Neuronal stem cell (in vitro differentiated cells): ENCODE measurements around the gene TSPAN4.

Source experiments
- DNase-seq: peaks from one replicate; pipeline ENCODE4 v3.0.0-alpha.2; 2013; ENCODE audit warnings: low spot score
- H2AFZ ChIP-seq: one replicate; pipeline ENCODE4 v1.6.1; 2013; ENCODE audit warnings: mild to moderate bottlenecking, low read length, inconsistent platforms
- H2AK5ac ChIP-seq: 2 replicates; pipeline ENCODE4 v1.6.1; 2013; ENCODE audit warnings: low read depth, mild to moderate bottlenecking, inconsistent platforms, low read length, moderate library complexity, mixed read lengths
- H2BK120ac ChIP-seq: 2 replicates; pipeline ENCODE4 v1.6.1; 2013; ENCODE audit warnings: low read depth, mild to moderate bottlenecking, inconsistent platforms, low read length, moderate library complexity, mixed read lengths
- H2BK12ac ChIP-seq: one replicate; pipeline ENCODE4 v1.6.1; 2013; ENCODE audit warnings: low read length, inconsistent platforms
- H2BK15ac ChIP-seq: 2 replicates; pipeline ENCODE4 v1.6.1; 2013; ENCODE audit warnings: mild to moderate bottlenecking, low read length, inconsistent platforms, mixed read lengths
- H2BK5ac ChIP-seq: one replicate; pipeline ENCODE4 v1.6.1; 2013; ENCODE audit warnings: inconsistent platforms, mild to moderate bottlenecking, low read length, moderate library complexity
- H3K14ac ChIP-seq: one replicate; pipeline ENCODE4 v1.6.1; 2013; ENCODE audit warnings: low read length, inconsistent platforms
- H3K18ac ChIP-seq: 2 replicates; pipeline ENCODE4 v1.6.1; 2013; ENCODE audit warnings: low read length, inconsistent platforms
- H3K23ac ChIP-seq: 2 replicates; pipeline ENCODE4 v1.6.1; 2013; ENCODE audit warnings: low read depth, mild to moderate bottlenecking, mixed read lengths, low read length, inconsistent platforms; ENCODE audit not compliant: poor library complexity
- H3K27ac ChIP-seq: replicated peaks from 3 replicates; pipeline ENCODE4 v1.5.1; 2013; ENCODE audit warnings: low read length, inconsistent platforms
- H3K27me3 ChIP-seq, 3 experiments: 2 replicates each; pipeline ENCODE4 v1.6.1; 2013; ENCODE audit warnings: low read length in 3 of 3, mild to moderate bottlenecking in 2 of 3, inconsistent platforms in 1 of 3, low read depth in 1 of 3, mixed read lengths in 1 of 3, moderate library complexity in 1 of 3; ENCODE audit not compliant: control insufficient read depth in 3 of 3, insufficient read depth in 3 of 3
- H3K36me3 ChIP-seq, 2 donors: replicated peaks in 1 of 2; 2 replicates each; pipeline ENCODE4 v1.6.1; 2013; ENCODE audit warnings: low read length in 2 of 2; ENCODE audit not compliant: control insufficient read depth in 2 of 2, insufficient read depth in 2 of 2
- H3K4ac ChIP-seq: 2 replicates; pipeline ENCODE4 v1.6.1; 2013; ENCODE audit warnings: inconsistent platforms, mild to moderate bottlenecking, low read length, moderate library complexity
- H3K4me1 ChIP-seq, 2 donors: 1 replicate in 1 of 2; 2 replicates in 1 of 2; pipeline ENCODE4 v1.6.1; 2013; ENCODE audit warnings: low read length in 2 of 2, low read depth in 1 of 2; ENCODE audit not compliant: control insufficient read depth in 2 of 2, insufficient read depth in 1 of 2
- H3K4me2 ChIP-seq: one replicate; pipeline ENCODE4 v1.6.1; 2013; ENCODE audit warnings: mild to moderate bottlenecking, low read length, inconsistent platforms; ENCODE audit not compliant: insufficient read depth, poor library complexity, severe bottlenecking
- H3K4me3 ChIP-seq, 2 donors: 2 replicates each; pipeline ENCODE4 v1.5.1; 2013; ENCODE audit warnings: low read length in 2 of 2, mild to moderate bottlenecking in 2 of 2, inconsistent platforms in 1 of 2, moderate library complexity in 1 of 2
- H3K79me1 ChIP-seq: one replicate; pipeline ENCODE4 v1.6.1; 2013; ENCODE audit warnings: low read depth, mild to moderate bottlenecking, inconsistent platforms, low read length, moderate library complexity
- H3K9ac ChIP-seq: one replicate; pipeline ENCODE4 v1.6.1; 2013; ENCODE audit warnings: mild to moderate bottlenecking, low read depth, low read length, inconsistent platforms; ENCODE audit not compliant: poor library complexity
- H3K9me3 ChIP-seq, 2 donors: replicated peaks in 1 of 2; 2 replicates each; pipeline versions ENCODE3 to v1.6.1; 2013; ENCODE audit warnings: low read length in 2 of 2, mild to moderate bottlenecking in 2 of 2, inconsistent platforms in 1 of 2, low read depth in 1 of 2, mixed read lengths in 1 of 2, moderate library complexity in 1 of 2; ENCODE audit not compliant: control insufficient read depth in 2 of 2, insufficient read depth in 1 of 2
- H4K8ac ChIP-seq: one replicate; pipeline ENCODE4 v1.6.1; 2013; ENCODE audit warnings: low read depth, mild to moderate bottlenecking, inconsistent platforms, low read length, moderate library complexity
- H4K91ac ChIP-seq: one replicate; pipeline ENCODE4 v1.6.1; 2013; ENCODE audit warnings: low read length, low read depth, mild to moderate bottlenecking, inconsistent platforms; ENCODE audit not compliant: poor library complexity
- WGBS, 2 donors: extraction: QIAGEN DNeasy Blood & Tissue Kit; methylation state at CpG; one replicate each; pipeline ENCODE4 v1.1.7; 2013; ENCODE audit warnings: missing lambda C conversion rate in 2 of 2, mixed read lengths in 1 of 2; ENCODE audit not compliant: insufficient read length in 2 of 2, insufficient replicate concordance in 1 of 2; ENCODE audit errors: extremely low coverage in 2 of 2; 5-methylcytosine and 5-hydroxymethylcytosine counted together

Gene TSPAN4

DNA sequence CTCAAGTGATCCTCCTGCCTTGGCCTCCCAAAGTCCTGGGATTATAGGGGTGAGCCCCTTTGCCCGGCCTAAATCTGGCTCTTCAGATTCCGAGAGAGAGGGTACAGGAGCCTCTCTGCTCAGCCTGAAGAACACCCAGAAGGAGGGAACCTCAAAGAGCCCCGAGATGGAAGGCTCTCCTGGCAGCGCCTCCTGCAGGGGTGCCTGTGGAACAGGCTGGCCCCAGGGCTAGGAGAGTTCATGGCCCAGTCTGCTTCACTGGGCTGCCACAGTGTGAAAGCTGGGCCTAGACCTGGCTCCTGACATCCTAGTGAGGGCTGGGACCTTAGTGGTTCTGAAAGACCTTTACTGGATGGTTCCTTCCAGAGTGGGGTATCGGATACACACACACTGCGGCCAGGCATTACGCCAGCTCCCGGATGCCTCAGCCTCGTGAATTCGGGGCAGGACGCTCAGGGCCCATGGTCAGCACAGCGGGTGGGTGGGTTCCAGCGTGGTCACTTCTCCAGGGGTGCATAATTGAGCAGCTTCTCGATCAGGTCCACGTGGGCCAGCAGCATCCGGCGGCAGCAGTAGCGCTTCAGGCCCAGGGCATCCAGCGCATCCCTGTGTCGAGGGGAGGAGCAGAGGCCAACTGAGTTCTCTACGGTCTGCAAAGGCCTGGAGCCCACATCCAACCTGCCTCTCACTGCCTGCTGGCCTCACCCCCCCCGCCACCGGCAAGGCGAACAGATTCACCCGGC, 2.6 kb upstream of the TSPAN4 start:
- Histone ChIP-seq H3K27ac (no peak overlapping the region), H3K36me3 (peaks cover 48 to 58% of the 10 kb centered on the region in 2 donors), H3K4me2 (no peak overlapping the region), H3K4ac (no peak overlapping the region), H3K9me3 (no peaks in the 10 kb centered on the region), H2BK15ac (no peak overlapping the region), H2AK5ac (peak overlapping the region; percentile 68), H3K4me1 (peaks cover 16% of the 10 kb centered on the region in 2 donors), H3K27me3 (no peaks in the 10 kb centered on the region), H3K14ac (no peak overlapping the region), H2AFZ (no peak overlapping the region), H3K79me1 (peaks cover 33% of the 10 kb centered on the region), H3K18ac (no peak overlapping the region), H4K8ac (no peak overlapping the region), H3K23ac (peak overlapping the region; percentile 8), H4K91ac (no peak overlapping the region), H3K9ac (peak overlapping the region; percentile 70), H3K4me3 (peak overlapping the region in 1 of 2 donors; percentile 96), H2BK120ac (no peak overlapping the region), H2BK5ac (no peak overlapping the region), H2BK12ac (peak overlapping the region; percentile 58)
- no CpG with 5 or more reads among the region's 25 CpGs for WGBS, 2 donors
- no peak for DNase-seq

DNA sequence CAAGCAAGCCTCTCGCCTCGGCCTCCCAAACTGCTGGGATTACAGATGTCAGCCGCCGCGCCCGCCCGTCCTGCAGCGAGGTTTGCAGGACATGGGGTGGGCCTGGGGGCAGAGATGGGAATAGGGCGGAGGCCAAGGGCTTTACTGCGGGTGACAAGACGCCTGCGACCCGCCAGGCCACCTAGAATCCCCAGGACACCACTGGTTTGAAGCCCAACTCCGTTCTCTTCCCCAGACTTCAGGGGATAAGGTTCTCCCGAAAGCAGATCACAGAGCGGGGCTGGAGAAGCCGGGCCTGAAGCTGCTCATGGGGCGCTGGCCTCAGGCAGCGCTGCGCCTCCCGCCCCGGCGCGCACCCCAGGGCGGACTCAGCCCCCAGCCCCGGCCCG, 677 bp upstream of the TSPAN4 start:
- Histone ChIP-seq H3K27ac (peak overlapping the region; percentile 22), H3K23ac (peak overlapping the region; percentile 89), H3K4me2 (peak overlapping the region; percentile 83), H3K27me3 (no peaks in the 10 kb centered on the region), H4K91ac (no peak overlapping the region), H4K8ac (no peak overlapping the region), H3K14ac (peak overlapping the region; percentile 89), H3K4me1 (peaks cover 23 to 28% of the 10 kb centered on the region in 2 donors), H3K4ac (no peak overlapping the region), H2AK5ac (peak overlapping the region; percentile 84), H3K9me3 (no peaks in the 10 kb centered on the region), H3K36me3 (peaks cover 40 to 45% of the 10 kb centered on the region in 2 donors), H2BK15ac (peak overlapping the region; percentile 49), H3K18ac (peak overlapping the region; percentile 99), H2AFZ (peak overlapping the region; percentile 99), H3K9ac (peak overlapping the region; percentile 98), H2BK12ac (no peak overlapping the region), H2BK120ac (peak overlapping the region; percentile 81), H3K4me3 (peak overlapping the region; percentile 96), H3K79me1 (peaks cover 29% of the 10 kb centered on the region), H2BK5ac (peak overlapping the region; percentile 99)
- WGBS, 2 donors: no CpG with 5 or more reads among the region's 27 CpGs
- DNase-seq: no peak

- H3K9me3 ChIP-seq: no peaks in the 10 kb centered on the region
- H2AFZ ChIP-seq: peak overlapping the region; percentile 99
Observed at GRCh38 chr11:843086-843734, 558 bp downstream of the TSPAN4 start.

More at GRCh38 chr11:843086-843734, 558 bp downstream of the TSPAN4 start:
- H2BK120ac ChIP-seq: peak overlapping the region; percentile 91
- peaks cover 23% of the 10 kb centered on the region for H3K79me1 ChIP-seq
- peak overlapping the region; percentile 84 for H3K18ac ChIP-seq
- no peak overlapping the region for H3K14ac ChIP-seq
- no peak overlapping the region for H4K8ac ChIP-seq
- DNase-seq: no peak
- H4K91ac ChIP-seq: no peak overlapping the region
- no peak overlapping the region for H2BK12ac ChIP-seq
- H2BK15ac ChIP-seq: peak overlapping the region; percentile 98
- no peaks in the 10 kb centered on the region for H3K27me3 ChIP-seq
- peaks cover 23 to 28% of the 10 kb centered on the region in 2 donors for H3K4me1 ChIP-seq
- H3K23ac ChIP-seq: no peak overlapping the region
- peak overlapping the region; percentile 100 for H2AK5ac ChIP-seq
- H3K36me3 ChIP-seq: peaks cover 29 to 33% of the 10 kb centered on the region in 2 donors
- H3K27ac ChIP-seq: no peak overlapping the region
- peak overlapping the region; percentile 77 for H3K9ac ChIP-seq
- no peak overlapping the region for H3K4ac ChIP-seq
- WGBS, 2 donors: no CpG with 5 or more reads among the region's 53 CpGs
- H3K4me3 ChIP-seq: peak overlapping the region; percentile 96
- H2BK5ac ChIP-seq: peak overlapping the region; percentile 77
- peak overlapping the region; percentile 82 for H3K4me2 ChIP-seq
